ENCODE data around the gene PTGR3.

Gene PTGR3

GRCh38 chr18:75165926-75166325, 43.0 kb downstream of the PTGR3 start:
- DNase-seq: no peak

- no peak for DNase-seq
Observed at GRCh38 chr18:75164479-75164878, 44.5 kb downstream of the PTGR3 start.

GRCh38 chr18:75163736-75164135, 45.2 kb downstream of the PTGR3 start:
- DNase-seq: no peak

- no peak for DNase-seq
Observed at GRCh38 chr18:75162978-75163377, 46.0 kb downstream of the PTGR3 start.

GRCh38 chr18:75162467-75162866, 46.5 kb downstream of the PTGR3 start:
- DNase-seq: no peak

GRCh38 chr18:75161256-75162028, 47.5 kb downstream of the PTGR3 start:
- DNase-seq: peak; percentile 49

GRCh38 chr18:75160364-75160763, 48.6 kb downstream of the PTGR3 start:
- DNase-seq: no peak

GRCh38 chr18:75159646-75160356, 49.1 kb downstream of the PTGR3 start:
- no peak for DNase-seq

- no peak for DNase-seq
Observed at GRCh38 chr18:75159238-75159518, 49.8 kb downstream of the PTGR3 start.
